HUDEP-2 (cell line): ENCODE results near the gene ATP13A3.

Source experiments
- DNase-seq, 76 experiments: peaks; one replicate each; lab custom pipeline; 2025; ENCODE audit not compliant: unreplicated experiment in 76 of 76; lab: John Stamatoyannopoulos, UW

ATP13A3 gene

DNA sequence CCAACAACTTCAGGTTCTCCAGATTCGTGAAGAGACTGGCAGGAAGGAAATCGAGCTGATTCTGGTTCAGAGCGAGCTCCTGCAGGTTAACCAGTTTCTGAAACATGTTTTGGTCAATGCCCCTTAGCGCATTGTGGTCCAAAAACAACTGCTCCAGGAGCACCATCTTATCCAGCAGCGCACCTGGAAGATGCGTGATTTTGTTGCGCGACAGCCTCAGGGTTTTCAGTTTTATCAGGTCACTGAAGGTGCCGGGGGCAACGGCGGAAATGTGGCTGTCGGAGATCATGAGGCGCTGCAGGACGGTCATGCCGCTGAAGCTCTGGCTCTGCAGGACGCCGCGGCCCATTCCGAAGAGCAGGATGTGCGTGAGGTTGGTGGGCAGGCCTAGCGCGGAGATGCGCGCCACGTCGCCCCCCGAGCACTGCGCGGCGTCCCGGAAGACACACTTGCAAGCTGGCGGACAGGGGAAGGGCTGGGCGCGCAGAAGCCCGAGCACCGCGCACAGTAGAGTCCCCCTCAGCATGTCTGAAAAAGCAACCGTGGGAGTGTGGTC, 89.0 kb downstream of the ATP13A3 start:
- DNase-seq = no peak

DNA sequence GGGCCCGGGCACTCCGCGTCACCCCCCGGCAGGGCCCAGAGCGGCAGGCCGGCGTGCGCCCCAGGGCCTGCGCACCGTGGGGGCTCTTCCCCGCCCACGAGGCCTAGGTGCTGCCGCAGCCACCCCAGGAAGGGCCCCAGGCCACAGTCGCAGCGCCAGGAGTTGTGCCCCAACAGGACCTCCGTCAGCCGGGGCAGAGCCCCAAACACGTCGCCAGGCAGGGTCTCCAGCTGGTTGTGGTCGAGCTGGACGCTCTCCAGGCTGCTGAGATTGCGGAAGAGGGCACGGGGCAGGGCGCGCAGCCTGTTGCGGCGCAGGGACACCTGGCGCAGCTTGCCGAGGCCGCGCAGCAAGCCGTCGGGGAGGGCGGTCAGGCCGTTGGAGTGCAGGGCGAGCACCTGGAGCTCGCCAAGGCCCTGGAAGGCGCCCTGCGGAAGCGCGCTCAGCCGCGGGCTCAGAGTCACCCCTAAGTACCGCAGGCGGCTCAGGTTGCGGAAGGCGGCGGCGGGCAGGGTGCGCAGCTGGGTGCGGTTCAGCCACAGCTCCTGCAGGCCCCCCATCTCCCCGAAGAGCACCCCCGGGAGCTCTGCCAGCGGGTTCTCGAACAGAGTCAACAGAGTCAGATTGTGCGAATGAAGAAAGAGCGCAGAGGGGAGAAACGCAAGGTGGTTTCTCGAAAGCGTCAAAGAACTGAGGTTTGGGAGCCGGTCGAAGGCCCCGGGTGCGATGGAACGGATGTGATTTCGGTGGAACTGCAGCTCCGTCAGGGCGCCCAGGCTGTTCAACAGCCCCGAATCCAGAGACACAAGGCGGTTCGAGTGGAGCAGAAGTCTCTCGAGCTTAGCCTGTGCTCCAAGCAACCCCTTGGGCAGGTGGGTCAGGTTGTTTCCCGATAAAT, 89.7 kb downstream of the ATP13A3 start:
- no peak for DNase-seq

DNA sequence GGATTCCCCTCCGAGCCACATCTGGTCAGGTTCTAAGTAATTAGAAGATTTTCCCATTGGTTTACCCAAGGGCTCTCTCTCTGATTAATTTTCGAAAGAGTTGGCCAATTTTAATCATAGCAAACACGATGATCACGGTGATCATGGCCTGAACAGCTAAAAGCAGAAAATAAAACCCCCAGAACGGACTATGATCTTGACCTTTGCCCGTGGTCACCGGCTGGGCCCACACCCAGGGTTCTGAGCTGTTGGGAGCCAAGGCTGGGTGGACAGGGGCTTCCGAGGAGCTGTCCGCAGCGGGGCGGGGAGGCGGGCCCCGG, 90.3 kb downstream of the ATP13A3 start:
- DNase-seq = no peak

DNA sequence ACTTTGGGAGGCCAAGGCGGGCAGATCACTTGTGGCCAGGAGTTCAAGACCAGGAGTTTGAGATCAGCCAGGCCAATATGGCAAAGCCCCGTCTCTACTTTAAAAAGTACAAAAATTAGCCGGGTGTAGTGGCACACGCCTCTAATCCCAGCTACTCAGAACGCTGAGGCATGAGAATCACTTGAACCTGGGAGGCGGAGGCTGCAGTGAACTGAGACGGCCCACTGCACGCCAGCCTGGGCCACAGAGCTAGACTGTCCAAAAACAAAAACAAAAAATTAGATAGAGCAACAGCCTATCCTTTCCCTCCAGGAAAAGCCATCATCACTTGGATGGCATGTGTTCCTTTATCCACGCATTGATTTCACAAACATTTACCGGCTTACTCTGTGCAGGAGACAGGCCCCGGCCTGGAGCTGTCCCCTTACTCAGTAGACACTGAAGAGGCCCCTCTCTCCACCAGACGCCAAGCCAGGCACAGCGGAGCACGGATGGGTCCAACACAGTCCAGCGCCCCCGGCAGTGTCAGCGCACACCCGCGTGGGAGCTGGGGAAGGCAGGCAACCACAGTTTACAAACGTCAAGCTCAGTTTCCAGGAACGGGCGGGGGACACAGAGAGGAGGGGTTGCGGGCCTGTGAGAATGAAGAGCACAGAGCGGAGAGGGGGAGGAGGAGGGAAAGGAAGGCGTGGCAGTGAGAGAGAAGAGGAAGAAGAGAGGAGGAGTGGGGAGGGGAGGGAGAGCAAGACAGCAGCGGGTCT, 90.8 kb downstream of the ATP13A3 start:
- DNase-seq = peak in 17 of 76 experiments; percentile 7 to 47 (median 17)

DNA sequence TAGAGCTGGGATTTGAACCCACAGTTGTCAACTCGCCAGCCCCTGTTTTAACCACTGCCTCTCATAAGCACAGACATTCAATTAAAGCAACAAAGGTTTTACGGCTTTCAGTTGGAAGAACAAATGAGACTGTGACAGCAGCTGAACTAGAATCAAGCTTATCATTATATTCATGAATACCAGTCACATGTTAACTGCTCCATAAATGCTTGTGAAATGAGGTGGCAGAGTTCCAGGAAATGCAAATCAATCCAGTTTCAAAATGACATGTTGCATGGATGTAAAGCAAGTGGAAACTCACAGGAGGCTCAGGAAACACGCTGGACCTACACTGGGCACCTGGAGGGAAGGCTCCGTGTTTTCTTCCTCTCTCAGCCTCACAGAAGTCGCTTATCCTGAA, 91.6 kb downstream of the ATP13A3 start:
- no peak for DNase-seq

DNA sequence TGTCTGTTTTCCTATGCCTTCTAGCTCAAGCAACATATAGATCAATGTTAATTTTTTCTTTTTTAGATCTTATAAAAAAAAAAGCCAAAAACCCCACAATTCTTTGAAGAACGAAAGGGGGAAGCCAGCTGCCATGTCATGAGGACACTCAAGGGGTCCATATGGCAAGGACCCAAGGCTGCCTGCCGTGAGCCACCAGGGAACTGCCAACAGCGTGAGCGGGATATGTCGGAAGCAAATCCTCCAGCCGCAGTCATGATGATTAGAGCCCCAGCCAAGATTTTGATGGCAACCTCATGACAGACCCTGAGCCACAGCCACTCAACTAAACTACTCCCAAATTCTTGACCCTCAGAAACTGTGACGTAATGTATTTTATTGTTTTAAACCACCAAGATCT, 94.2 kb downstream of the ATP13A3 start:
- no peak for DNase-seq

DNA sequence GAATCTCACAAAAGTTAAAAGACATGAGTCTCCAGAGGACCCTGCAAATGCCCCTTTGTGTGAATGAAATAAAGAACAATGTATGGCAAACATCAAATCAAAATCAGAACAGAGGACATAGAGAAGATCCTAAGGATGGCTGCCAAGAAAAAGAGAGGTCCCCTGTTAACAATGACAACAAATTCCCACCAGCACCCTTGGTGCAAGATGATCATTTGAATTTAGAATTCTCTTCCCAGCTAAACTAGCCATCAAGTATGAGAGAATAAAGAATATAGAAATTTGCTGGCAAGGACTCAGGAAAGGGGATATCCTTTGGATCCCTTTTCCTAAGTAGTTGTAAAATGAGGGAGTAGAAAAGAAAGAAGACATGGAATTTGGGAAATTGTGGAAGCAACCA, 96.0 kb downstream of the ATP13A3 start:
- no peak for DNase-seq

DNA sequence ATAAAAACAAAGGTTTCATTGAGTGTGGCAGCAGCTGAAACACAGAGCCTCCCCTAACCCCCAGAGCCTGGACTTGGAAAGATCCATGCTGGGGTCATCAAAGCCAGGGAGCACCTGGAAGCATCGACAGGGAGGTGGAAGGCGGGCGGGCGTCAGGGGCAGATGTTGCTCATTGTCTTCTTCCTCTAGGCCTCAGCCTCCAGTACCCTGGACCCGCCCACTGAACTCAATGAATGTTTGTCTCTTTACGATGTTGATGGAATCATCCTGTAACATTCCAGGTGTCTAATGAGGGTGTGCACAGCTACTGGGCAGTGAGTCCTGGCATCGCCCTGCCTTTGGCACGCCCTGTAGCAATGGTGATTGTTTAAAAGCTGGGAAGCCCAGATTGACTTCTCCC, 97.5 kb downstream of the ATP13A3 start:
- no peak for DNase-seq

DNA sequence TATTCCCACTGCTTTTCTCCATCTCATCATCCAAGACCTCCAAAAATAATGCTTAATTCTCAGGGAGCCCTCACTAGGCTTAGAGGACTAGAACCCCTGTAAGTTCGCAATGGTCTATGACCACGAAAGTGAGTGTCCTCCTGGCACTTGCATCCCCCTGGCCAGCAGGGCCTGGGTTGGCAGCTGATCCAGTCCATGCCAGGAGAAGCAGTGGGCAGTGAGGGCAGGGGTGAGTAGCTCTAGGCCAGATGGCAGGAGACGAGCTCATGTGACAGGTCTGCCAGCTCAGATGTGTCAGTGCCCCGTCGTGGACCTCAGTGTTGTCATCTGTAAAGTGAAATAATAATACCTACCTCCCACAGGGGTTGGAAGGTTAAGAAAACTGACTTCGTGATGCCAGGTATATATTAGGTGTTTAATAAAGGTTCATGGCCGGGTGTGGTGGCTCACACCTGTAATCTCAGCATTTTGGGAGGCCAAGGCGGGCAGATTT, 98.8 kb downstream of the ATP13A3 start:
- no peak for DNase-seq

DNA sequence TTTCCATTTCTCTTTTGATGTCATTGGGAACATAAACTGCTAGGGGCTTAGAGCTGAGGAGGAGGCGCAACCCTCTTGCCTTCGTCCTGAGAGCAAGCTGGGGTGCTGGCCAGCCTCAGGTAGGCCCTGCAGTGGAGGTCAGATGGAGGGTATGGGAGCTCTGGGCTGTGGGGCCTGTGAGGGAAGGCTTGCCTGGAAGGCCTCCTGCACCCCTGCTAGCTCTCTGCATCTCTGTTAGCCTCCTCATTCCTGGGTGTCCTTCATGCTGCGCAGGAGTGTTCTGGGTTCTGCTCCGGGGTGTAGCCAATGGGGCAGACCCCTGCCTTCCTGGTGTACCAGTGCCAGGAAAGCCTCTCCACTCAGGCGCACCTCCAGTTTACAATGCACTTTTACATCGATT, 99.5 kb downstream of the ATP13A3 start:
- no peak for DNase-seq

DNA sequence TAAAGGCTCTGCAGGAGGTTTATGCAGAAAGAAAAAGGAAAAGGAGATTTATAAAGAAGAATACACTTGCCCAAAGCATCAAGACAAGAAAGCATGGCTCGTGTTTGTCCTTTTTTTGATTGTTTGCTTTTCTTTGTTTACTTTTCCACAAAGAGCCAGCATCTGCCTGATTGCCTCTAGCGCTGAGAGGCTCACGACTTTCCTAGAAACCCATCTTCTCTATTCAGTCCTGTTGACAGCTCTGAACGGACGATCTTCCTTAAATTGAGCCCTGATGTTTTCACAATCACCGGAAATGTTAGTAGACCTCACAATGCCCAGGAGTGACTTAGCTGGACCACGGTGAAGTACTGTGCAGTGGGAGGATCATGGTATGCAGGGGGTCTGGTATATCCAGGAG, 100.2 kb downstream of the ATP13A3 start:
- DNase-seq = no peak

DNA sequence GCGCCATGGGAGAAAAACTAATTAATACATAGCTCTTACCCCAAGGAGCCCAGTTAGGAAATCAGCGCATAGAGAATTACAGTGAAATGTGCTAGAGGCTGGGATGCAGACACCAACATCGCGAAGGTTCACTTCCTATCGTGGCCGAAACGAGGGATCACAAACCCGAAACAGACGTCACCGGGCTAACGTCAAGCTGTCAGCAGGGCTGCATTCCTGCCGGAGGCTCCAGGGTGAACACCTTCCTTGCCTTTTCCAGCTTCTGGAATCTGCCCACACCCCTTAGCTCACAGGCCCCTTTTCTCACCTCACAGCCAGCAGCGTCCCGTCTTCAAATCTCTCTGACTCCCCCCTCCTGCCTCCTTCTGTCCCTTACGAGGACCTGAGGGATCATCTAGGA, 100.7 kb downstream of the ATP13A3 start:
- DNase-seq = no peak

DNA sequence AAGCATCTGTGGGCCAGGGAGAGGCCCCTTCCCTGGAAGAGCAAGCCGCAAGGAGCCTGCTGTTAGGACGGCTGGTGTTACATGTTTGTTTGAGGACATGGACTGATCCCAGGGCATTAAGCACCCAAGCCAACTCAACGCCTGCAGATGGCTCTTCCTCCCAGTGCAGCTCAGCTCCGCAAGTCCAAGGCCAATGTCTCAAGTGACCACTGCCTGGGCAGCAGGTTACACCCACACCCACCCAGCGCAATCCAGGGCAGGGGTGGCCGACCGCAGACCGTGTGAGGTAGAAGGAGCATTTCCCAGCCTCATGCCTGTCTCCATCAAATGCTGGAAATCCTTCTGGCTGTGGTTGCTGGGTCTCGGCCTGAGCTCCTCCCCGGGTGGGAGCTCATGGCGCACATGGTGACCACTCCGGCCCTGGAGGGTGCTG, 102.2 kb downstream of the ATP13A3 start:
- DNase-seq = no peak

DNA sequence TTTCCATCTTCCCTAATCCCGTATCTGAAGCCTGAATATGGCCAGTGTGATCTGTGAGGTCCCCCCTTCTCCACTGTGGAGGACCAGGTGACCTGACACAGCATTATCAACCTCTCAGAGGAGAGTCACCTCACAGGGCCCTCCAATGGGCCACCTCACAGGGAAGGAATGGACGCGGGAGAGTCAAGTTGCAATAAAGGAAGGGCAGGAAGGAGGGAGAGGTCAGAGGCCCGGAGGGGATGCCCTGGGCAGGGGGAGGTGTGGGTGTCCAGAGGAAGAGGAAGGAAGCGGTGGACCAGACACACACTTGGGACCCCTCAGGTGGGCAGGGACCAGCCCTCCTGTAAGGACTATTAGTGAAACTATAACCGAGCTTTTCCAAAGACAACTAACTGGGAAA, 102.6 kb downstream of the ATP13A3 start:
- DNase-seq = no peak

DNA sequence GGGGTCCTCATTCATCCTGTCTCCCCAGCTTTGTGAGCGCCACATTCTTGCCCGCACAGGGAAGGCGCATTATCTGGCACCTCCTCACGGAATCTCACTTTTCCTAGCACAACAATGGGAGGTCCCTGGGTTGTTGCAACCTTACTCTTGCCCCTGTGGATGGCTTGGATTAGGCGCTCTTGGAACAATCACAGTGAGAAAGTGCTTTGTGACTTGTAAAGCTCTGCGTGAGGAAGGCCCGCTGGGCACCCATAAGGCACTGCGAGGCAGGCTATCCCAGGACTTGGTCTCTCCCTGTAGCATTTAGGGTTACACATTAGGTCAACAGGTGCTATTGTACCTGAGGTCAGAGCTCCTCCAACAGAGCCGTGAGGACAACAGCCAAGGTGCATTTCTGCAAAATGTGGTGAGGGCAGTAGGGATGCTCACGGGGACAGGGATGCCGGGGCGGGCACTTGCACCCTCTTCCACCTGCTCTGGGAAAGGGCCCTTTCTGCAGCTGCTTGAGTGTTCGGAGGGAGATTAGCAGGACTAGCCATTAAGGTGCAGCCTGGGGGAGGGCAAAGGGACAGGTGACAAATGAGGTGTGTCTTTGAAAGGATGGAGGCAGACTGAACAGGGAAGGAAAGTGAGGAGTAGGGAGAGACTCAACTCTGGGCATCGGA, 103.4 kb downstream of the ATP13A3 start:
- no peak for DNase-seq

DNA sequence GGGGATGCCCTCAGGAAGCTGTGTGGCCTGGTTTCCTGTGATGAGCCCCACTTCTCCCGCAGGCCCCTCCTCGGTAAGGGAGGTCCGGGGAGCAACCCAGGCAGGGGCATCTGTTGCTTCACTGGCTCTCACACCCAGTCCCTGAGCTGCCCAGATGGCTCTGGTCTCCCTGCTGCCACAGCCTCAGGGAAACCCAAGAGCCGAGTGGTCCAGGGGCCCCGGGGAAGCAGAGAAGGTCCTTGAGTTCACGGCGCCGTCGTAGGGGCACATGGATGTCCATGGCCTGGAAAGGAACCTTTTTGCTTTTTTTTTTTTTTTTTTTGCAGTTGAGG, 103.9 kb downstream of the ATP13A3 start:
- no peak for DNase-seq

DNA sequence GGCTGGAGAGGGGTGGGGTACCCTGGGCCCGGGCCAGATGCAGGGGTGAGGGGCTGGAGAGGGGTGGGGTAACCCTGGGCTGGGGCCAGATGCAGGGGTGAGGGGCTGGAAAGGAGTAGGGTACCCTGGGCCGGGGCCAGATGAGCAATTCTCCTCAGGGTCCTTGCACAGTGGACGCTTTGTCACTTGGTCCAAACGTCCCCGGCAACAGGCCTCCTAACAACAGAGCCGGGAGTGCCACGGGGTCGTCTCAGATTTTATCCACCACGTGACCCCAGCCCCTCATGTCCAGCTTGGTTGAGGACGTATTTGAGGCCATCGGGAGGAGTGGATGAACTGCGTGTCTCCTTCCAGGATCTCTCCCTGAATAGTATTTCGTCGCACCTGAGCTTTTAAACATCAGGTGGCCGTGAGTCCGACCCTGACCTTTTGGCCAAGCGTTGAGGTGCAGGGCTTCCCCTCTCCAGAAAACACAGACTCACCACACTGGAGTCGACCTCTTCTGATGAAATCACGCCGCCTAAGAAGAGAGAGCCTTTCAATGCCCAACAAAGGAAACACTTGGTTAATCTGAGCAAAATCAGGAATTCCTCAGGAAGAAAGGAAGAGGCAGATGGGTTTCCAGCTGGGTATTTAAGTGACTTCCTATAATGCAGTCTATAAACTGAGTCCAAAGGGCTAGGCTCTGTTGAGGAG, 104.5 kb downstream of the ATP13A3 start:
- no peak for DNase-seq

DNA sequence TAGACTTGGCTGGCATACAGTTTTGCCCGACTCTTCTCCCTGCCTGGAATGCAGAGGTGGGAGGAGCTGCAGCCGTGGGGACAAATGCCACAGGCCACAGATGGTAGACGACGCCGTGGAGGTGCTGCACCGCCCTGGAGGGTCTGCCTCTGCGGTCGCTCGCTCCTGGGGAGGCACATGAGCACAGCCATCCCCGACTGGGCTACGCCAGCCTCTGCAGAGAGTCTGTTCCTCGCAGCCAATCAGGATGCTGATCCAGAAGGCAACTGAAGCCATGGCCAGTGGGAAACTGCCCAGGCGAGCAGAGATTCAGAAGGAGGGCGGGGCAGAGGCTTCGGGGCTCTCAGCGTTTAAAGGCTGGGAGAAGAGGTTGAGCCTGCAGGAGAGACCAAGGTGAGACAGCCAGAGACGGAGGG, 105.3 kb downstream of the ATP13A3 start:
- DNase-seq = no peak

DNA sequence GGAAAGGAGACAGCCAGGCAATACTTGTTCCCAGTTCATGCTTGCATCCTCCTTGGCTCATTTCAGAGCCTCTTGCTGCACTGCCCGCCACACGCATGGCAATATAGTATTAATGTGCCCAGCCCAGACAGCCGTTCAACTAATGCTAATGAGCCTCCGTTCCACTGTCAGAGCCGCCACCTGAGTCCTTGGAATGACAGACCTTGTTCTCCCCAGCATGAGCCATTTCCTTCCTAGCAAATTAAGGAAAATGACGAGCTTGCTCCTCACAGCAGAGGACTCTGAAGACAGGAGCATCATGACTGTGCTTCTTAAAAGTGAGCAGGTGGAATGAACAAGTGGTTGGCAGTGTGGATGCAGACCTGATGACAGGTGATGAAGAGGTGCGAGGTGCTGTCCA, 106.5 kb downstream of the ATP13A3 start:
- DNase-seq = no peak

DNA sequence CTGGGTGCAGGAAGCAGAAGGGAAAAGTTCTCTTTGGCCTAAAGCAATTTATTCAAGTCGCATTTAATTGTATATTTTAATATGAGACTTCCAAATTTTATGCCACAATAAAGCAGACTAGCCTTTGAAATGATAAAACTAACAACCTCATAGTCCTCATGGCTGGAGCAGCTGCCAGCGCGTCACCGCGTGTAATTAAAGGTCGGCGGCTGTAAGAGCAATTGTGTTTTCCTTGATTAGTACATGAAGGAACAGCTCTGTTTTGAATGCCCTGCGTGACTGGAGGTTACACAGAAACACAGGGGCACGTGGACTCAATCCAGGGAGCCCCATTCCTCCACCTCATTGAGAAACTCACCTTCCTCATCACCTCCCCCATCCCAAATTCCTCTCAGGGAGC, 107.2 kb downstream of the ATP13A3 start:
- DNase-seq = no peak

DNA sequence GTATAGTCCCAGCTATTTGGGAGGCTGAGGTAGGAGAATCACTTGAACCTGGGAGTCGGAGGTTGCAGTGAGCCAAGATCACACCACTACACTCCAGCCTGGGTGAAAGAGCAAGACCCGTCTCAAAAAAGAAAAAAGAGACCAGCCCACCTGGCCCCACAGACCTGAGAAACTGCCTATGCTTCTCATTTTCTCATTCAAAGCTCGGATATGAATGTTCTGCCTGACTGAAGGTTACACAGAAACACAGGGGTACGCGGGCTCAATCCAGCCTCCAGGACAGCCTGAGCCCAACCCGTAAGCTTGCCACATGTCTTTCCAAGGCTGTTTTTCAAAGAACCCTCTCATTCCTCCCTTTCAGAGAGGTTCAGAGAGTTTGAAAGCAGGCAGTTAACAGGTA, 107.6 kb downstream of the ATP13A3 start:
- DNase-seq = no peak
